HPDE6-E6E7 (cell line): ENCODE data around the gene NAP1L4.

ENCODE experiments used
- DNase-seq: peaks from one replicate; pipeline ENCODE4 v3.0.0; 2011; ENCODE audit warnings: missing footprints; ENCODE audit errors: extremely low spot score

The NAP1L4 gene

DNA sequence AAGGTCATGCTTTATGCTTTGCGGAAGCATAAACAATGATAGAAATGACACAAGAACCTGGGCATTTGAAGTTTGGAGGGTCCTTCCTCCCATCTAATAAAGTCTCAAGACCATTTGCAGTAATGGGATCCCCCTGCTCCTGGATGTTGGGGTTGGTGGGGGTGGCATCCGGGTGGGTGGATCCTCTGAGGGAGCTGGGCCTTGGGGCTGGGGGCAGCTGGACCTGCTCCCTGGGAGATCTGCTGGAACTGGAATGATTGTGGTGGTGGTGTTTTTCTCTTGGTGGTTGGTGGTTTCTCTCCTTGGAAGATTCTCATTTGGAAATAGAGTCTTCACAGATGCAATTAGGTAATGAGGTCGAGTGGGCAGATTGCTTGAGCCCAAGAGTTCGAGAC, 2.2 kb upstream of the NAP1L4 start:
- no peak for DNase-seq

DNA sequence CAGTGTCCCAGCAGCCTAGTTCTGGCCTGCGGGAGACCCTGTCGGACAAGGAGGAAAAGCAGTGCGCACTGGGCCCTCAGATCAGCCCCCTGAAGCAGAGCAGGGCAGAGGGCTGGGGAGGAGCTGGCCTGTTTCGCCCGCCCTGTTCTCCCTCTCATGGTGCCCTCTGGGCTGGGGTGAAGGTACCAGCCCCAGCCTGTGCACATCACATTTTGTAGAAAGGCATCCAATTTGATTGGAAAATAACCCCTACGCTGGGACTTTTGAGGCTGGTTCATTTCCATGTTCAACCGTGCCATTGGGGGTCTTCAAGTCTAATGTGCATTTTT, 832 bp upstream of the NAP1L4 start:
- DNase-seq = no peak

DNA sequence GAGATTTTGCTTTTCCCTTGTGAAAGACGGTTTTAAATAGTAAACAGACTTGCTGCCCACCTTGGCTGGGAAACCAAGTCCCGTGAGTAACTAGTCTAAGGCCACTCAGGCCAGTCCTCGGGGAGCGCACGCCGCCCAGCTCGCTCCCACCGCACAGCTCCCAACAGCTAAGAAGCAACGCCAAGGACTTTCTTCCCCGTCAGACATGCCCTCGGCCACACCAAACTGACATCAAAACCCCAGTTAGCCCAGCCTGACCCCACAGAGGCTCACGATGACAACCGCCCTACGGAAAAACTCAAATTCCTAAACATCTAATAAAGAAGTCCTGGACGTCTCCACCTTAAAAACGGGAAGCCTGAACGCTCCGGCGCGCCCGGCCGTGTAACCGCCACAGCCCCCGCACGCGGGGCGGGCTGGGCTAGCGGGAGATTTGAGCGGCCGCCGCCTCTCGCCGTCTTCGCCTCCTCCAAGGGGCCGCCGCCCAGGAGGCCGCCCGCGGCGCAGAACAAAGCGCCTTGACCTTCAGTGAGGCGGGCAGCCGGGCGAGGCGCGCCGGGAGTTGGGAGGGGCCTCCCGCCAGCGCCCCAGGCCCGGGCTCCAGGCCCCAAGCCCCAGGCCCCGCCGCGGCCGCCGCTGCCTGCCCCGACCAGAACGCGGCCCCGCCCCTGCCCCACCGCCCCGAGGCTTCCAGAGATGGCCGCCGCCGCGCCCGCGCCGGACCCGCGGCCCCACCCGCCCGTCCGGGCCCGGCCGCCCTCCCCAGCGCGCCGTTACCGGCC, 486 bp downstream of the NAP1L4 start:
- no peak for DNase-seq

DNA sequence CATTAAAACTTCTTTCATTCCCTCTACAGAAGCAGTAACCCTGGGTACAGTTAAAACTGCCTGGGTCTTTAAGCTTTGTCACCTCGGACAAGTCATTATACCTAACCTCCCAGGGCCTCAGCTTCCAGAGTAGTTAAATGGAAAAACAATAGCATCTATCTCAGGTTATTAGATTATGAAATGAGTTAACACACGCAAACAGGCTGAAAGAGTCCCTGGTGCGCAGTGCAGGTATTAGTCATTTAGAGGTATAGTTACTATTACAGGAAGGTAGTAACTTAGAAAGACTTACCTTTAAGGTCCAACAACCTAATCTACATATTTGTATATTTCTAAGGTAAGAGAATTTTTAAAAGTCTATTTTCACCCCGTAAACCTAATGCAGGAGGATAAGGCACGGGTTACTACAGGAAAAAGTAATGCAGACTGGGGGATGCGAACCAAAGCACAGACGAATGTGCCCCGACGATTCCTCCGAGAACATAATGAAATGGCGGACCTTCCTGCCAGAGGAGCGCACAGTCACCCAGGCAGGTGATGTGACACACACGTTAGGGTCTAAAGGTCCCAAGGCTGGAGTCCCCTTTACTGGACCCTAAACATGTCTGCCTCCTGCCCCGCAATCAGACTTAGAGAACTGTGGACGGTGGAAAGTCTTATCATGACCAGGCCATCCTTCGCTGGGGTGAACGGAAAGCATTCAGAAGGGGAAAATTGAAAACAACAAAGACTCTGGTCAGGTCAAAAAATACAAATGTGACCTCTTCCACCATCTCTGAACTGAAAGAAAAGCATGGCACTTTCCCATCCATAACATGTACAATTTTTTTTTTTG, 1.3 kb downstream of the NAP1L4 start:
- no peak for DNase-seq

DNA sequence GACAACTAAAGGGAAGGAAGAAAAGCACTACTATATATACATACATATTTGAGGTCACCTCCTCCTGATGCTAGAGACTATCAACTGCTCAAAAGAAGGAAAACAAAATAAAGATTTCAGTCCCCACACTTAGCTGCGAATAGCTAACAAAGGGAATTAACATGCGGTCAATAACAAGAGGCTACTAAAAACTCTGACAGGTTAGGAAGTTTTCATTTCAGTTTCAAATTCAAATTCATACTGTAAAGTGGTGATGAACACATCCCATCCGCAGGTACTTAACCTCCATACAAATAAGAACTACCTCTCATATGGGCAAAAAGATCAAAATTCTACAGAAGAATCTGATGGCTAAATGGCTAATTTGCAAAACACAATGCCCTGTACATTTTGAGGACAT, 2.6 kb downstream of the NAP1L4 start:
- DNase-seq = no peak

DNA sequence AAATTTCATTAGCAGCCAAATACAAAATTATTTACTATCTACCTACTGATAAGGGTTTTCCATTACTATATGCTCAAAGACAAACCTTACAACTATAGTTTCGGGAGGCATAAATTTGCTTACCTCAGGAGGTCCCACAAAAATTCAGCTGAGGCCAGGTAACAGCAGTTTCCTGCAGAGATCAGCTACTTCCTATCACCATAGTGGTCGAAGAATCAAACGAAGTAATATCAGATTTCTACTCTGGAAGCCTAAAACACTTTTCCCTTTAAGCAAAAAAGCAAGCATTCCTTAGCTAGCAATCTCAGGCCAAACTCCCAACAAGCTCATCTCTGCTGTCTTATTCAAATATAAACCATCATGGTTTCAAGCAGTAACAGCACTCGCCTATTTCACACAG, 3.1 kb downstream of the NAP1L4 start:
- DNase-seq = no peak

DNA sequence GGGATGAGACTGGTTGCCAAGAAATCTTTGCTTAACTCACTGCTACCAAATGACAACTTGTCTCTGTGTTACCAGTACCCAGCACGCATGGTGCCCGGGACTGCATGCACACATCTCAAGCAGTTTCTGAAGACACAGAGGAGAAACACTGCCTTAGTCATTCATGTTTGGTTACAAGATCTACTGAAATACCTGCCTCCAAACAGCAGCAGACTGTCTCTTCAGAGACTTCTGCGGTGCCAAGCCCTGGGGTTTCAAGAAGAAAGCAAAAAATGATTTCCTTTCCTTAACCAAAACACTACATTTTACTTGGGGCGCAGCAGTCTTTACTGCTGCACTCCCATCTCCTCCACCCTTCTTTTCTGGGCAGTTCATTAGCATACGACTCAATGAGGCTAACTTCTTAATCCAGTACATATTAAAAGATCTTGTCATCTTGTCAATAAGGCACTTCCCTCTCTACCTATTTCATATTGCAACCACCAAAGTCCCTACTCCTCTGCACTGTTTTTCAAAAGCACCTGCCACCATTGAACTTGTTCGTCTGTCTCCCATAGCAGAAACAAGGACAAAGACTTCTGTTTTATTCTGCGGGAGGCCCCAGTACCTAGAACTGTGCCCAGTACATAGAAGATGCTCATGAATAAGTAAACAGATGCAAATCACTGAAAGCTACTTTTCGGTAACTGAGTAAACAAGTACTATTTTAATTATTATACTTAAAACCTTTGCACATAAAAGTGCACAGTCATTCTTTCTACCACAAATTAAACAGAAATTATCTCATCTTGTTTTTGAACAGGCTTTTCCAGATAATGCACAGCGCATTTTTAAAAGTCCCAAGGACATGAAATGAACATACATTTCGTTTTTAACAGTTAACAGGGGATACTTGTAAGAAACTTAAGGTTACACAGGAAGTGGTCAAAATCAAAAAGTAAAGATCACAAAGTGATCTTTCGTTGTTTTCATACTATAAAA, 4.0 kb downstream of the NAP1L4 start:
- no peak for DNase-seq

DNA sequence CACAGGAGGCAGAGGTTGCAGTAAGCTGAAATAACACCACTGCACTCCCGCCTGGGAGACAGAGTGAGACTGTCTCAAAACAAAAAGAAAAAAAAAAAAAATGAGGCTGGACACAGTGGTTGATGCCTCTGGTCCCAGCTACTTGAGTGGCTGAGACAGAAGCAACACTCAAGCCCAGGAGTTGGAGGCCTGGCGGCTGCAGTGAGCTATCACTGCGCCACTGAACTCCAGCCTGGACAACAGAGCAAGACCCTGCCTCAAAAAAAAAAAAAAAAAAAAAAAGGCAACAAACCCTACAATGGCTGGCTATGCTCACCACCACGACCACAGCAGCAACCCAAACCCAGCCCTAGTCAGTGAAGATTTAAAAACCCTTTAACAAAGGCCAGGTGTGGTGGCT, 8.2 kb downstream of the NAP1L4 start:
- DNase-seq = no peak

DNA sequence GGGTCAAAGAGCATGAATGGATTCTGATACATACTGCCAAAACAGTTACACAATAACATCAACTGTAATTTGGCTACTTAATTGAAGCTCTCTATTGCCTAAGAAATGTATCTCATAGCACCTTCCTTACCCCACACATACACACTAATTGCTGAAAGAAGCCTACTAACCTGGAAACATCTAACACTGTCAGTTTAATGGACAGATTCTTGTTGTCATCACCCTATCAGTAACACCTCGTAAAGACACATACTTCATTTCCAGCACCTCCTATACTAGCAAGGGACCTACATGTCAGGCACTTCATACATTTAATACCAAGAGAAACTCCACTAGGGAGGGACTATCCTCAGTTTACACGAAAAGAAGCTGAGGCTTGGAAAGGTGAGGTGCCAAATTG, 9.9 kb downstream of the NAP1L4 start:
- no peak for DNase-seq

DNA sequence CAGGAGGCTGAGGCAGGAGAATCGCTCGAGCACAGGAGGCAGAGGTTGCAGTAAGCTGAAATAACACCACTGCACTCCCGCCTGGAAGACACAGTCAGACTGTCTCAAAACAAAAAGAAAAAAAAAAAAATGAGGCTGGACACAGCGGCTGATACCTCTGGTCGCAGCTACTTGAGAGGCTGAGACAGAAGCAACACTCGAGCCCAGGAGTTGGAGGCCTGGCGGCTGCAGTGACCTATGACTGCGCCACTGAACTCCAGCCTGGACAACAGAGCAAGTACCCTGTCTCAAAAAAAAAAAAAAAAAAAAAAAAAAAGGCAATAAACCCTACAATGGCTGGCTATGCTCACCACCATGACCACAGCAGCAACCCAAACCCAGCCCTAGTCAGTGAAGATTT, 11.0 kb downstream of the NAP1L4 start:
- no peak for DNase-seq

DNA sequence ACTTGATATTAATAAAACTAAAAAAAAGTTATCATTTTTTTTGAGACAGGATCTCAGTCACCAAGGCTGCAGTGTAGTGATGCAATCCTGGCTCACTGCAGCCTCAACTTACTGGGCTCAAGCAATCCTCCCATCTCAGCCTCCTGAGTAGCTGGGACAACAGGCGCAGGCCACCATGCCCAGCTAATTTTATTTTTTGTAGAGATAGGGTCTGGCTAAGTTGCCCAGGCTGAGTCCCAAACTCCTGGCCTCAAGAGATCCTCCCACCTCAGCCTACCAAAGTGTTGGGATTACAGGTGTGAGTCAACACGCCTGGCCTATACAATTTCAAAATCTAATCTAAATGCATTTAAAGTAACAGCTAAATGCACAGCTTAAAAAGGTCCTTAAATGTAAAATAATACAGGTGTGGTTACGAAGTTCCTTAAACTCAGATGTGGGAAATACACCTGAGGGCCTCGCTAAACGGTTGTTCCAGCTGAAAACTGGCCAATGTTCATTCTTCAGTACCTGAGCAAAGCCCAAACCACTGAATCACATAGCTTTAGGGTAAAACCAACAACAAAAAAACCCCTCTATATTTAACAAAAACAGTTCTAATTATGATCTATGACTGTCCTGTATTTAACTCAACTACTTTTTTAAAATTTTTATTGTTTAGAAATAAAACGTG, 11.8 kb downstream of the NAP1L4 start:
- DNase-seq = no peak

DNA sequence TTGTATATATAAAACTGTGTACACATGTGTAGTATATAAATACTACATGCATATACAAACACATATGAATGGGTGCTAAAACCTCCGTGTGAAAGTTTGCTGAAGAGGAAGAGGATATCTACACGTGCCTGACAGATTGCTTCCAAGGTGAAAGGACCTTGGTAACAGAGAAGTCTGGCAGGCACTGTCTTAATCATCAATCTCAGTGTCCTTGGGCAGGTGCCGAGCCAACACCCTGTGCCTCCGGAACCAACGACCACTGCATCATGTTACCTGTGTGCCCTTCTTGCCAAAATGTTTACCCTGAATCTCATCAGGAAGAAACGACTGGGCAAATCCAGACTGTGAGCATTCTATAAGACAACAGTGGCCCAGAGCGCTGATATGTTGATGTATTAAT, 15.0 kb downstream of the NAP1L4 start:
- DNase-seq = no peak

DNA sequence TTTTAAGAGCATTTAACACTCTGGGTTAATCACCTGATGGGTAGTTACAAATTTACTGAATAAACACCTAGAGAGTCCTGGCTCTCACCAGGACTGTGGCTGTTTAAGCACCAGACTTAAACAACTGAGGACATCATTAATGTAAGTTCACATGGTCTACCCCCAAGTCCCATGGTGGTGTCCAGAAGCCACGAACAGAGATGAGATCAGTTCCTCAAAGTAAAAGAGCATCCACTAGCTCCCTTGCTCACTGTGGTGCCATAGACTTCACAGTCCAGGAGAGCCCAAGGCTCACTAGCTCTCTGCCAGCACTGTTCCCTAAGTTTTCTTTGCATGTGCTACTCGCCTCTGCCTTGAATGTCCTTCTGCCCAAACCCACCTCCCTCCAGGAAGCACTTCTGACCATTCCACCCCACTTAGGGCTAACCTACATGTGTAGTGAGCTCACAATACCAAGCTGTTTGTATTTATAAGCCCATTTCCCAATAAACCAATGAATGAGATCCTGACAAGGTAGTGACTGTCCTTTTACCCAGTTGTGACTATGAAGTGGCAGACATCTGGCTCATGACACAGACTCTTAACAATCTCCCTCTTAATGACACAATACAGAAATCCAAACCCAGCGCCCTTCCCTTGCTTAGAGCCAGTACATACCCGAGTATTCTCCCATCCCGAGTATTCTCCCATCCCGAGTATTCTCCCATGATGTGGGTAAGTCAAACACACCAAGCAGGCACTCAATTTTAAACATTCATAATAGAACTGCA, 15.7 kb downstream of the NAP1L4 start:
- no peak for DNase-seq

DNA sequence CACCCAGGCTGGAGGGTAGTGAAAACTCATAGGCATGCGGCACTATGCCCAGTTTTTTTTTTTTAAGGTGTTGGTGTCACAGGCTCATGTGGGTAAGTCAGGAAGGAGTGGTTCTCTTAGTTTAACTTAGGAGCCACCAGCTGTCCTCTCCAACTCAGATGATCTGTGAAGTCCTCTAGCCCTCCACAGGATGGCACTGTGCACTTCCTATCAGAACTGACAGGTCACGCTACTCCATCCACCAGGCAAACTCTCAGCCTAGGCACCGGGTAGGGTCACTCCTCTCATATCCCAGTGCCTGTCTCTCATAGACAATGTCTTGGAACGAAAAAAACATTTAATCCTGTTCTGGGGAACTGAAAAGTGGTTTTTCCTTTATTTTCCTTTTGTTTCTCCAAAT, 16.5 kb downstream of the NAP1L4 start:
- no peak for DNase-seq

DNA sequence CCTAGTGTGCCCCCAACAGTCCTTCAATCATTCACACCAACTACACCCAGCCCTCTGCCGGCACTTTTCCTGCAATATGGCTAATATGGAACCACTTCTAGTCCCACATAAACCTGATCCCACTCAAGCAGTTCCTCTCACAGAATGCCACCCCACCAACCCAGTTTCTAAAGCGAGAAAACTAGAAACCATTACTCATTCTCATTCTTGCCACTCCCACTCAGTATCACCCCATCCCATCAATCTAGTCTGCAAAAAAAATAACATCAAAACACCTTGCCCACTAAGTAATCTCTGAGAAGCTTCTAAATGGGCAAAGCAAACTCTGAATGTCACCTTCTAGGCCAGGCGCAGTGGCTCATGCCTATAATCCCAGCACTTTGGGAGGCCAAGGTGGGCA, 17.9 kb downstream of the NAP1L4 start:
- DNase-seq = no peak

DNA sequence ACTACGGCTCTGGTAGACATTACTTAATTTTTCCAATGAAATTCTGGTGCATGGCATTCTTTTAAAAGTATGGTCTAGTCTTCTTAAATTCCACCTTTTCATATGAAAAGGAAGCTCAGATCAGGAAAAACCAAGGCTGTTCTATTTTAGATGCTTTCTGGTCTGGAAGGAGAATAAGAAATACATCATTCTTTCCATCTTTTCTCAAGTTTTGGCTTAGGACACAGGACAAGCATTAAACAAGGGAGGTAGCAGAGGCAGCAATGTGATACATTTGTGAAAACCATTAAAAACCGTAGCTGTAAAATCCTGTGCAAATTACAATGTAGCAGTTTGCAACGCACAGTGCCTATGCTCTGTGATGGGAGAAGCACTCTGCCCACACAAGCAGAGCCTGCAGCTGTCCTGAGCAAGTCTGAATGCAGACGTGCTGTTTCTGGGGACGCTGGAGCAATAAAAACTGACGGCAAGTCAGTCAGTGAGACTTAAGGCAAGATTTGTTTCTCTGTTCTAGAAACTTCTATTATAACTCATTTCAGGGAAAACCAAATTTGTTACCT, 23.7 kb downstream of the NAP1L4 start:
- DNase-seq = no peak

DNA sequence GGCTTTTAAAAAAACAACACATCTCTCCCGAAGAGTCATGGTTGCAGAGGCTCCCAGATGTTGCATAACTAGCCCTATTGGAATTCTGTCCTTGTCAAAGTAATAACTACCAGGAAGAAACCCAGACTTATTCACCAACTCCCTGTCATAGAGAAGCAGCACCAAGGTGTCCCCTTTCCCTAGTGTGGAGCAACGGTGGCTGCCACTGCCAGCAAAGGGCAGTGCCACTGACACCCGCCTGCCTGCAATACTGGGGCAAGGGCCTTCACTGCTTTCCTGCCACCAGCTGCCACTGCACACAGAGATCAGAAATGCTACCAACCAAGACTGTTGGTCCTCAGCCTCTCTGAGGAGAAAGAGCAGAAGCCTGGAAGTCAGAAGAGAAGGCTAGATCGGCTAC, 27.3 kb downstream of the NAP1L4 start:
- DNase-seq = no peak

DNA sequence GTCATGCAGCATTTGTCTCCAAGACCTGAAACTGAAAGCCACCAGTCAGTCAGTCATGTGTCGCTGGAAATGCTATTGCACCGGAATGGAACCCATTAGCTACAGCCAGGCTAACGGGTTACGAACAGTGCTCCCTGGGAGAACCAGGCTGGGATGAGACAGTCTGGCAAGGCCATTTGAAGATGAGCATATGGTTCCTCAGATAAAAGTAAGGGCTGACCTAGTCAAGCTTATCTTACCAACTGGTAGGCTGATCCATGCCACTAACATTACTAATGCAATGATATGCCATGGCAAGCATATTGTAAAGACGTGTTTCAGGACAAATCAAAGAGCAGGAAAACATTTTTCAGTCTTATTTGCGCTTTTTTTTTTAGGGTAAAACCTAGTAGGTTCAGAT, 28.4 kb downstream of the NAP1L4 start:
- no peak for DNase-seq

DNA sequence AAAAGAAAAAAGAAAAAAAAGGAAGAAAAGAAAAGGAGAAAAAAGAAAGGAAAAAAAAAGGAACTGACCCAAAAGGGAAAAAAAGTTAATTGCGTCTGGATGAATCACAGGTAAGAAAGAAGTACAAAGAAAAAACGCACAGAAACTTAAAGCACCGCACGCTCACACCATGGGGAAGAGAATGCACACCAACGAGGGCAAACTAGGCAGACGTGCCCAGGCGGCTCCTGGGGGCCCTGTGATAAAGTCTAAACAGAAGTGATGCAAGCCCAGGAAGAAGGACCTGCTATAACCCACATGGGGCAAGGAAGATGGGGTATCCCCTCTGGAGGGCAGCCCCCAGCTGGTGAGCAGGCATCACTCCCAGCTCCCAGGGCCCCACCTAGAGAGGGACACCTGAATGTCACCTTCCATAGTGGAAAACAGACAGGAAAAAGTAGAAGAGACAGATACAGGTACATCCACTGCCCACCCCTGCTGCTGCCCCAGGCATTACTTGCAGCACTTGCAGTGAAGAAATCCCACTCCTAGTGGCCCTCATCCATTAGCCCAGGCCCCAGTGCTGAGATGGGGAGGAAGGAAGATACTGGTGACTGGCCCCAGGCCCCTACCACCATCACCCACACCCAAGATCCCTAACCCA, 28.9 kb downstream of the NAP1L4 start:
- DNase-seq = no peak

DNA sequence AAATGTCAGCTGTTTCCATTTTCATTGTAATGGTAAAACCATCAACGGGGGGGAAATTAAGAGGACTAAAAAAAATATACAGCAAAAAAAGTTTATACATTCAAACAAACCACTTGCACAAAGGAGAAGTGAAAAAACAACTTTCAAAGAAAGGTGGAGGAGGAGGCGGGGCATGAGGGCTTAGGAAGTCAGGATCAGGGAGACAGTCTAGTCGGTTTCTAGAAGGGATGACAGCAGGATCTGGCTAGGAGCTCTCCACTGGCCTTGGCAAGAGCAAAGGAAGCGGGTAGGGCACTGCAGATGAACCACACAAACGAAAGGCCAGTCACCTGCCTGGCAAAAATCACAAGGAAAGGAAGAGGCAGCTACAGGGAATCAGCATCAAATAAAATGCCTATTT, 31.0 kb downstream of the NAP1L4 start:
- no peak for DNase-seq
